Measurements from ENCODE around the gene LRIT2.

DNA sequence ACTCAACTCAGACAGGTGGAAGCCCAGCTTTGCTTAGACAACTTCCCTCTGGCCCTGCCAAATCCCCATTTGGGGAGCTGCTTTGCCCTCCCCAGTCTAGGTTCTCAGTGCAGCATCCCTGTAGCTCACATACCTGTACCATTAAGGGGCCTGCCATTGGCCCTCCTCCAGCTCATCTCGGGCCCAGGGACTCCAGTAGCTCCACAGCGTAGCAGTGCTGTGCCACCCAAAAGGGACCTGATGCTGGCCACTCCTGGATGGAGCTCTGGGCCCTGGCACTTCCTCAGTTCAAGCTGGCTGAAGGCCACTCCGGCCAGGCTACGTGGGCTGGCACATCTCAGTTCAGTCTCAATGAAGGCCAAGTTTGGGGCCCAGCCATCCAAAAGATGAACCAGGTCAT lies 8.6 kb upstream of the LRIT2 start:
- TF ChIP-seq, protein P1, sequence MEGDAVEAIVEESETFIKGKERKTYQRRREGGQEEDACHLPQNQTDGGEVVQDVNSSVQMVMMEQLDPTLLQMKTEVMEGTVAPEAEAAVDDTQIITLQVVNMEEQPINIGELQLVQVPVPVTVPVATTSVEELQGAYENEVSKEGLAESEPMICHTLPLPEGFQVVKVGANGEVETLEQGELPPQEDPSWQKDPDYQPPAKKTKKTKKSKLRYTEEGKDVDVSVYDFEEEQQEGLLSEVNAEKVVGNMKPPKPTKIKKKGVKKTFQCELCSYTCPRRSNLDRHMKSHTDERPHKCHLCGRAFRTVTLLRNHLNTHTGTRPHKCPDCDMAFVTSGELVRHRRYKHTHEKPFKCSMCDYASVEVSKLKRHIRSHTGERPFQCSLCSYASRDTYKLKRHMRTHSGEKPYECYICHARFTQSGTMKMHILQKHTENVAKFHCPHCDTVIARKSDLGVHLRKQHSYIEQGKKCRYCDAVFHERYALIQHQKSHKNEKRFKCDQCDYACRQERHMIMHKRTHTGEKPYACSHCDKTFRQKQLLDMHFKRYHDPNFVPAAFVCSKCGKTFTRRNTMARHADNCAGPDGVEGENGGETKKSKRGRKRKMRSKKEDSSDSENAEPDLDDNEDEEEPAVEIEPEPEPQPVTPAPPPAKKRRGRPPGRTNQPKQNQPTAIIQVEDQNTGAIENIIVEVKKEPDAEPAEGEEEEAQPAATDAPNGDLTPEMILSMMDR (IDR thresholded peaks at IDR 0.05) = no peak
- TF ChIP-seq POLR2A (IDR thresholded peaks at IDR 0.05) = no peak

Measured in lower leg skin (tissue), 3 donors.